GM12878 (cell line): Measurements from ENCODE around the gene TNFRSF14. TPM values are rescaled to one million over a fixed set of nuclear protein-coding genes. Genes with fewer than 3 reads are reported as not detected.

Experiments
- ATAC-seq: fragments of 200-7000 bp; cut with Tn5 transposase; 3 replicates; pipeline ENCODE4 v1.9.1; 2020; ENCODE audit warnings: mild to moderate bottlenecking, moderate library complexity
- BruUV-seq: library from RNA; stranded (reverse); fragments of 400-500 nt; replicated peaks from 2 replicates; lab custom pipeline; 2021; lab: Mats Ljungman, UMichigan
- CTCF ChIA-PET: fragments of 300-600 bp; sonication (Branson Sonifier 250); formaldehyde crosslinking; extraction: SDS; loops from one replicate; lab custom pipeline; 2021; ENCODE audit warnings: inconsistent platforms; lab: Yijun Ruan, JAX
- POLR2A ChIA-PET: fragments of 350-600 bp; formaldehyde crosslinking; extraction: SDS; loops from one replicate; lab custom pipeline; 2021; ENCODE audit warnings: inconsistent platforms; lab: Charles Lee
- RAD21 ChIA-PET: fragments of 300-600 bp; sonication (Branson Sonifier 250); formaldehyde crosslinking; loops from one replicate; lab custom pipeline; 2023; ENCODE audit warnings: antibody characterized with exemption; ENCODE audit not compliant: unreplicated experiment; lab: Charles Lee
- SMC1A ChIA-PET: fragments of 300-600 bp; sonication (Branson Sonifier 250); formaldehyde crosslinking; loops from one replicate; lab custom pipeline; 2023; ENCODE audit not compliant: unreplicated experiment, uncharacterized antibody; lab: Charles Lee
- DNase-seq: peaks from one replicate; pipeline ENCODE4 v3.0.0-alpha.2; 2011; ENCODE audit warnings: low read depth, low spot score
- FAIRE-seq: peaks from 3 replicates; lab custom pipeline; 2011; peaks lifted over from hg19 to GRCh38; lab: Jason Lieb, UNC
- H2AFZ ChIP-seq: 2 replicates; pipeline ENCODE4 v1.6.0; 2011; ENCODE audit warnings: low read depth, low read length, control low read depth; ENCODE audit not compliant: control insufficient read depth
- H3K27ac ChIP-seq: 2 replicates; pipeline ENCODE4 v1.5.1; 2011; ENCODE audit warnings: control low read depth; ENCODE audit not compliant: control insufficient read depth, insufficient read depth
- H3K27me3 ChIP-seq, 2 experiments: replicated peaks in 1 of 2; 2 replicates each; pipeline versions ENCODE4 v1.6.0 to v1.6.1; 2011; ENCODE audit warnings: low read length in 1 of 2; ENCODE audit not compliant: control insufficient read depth in 2 of 2, insufficient read depth in 2 of 2
- H3K36me3 ChIP-seq, 2 experiments: 2 replicates each; pipeline ENCODE4 v1.5.1; 2011; ENCODE audit warnings: low read length in 1 of 2; ENCODE audit not compliant: control insufficient read depth in 2 of 2, insufficient read depth in 2 of 2
- H3K4me1 ChIP-seq: 2 replicates; pipeline ENCODE4 v1.6.1; 2011; ENCODE audit warnings: mild to moderate bottlenecking, low read length, moderate library complexity, mixed read lengths; ENCODE audit not compliant: control insufficient read depth, insufficient read depth
- H3K4me2 ChIP-seq: 2 replicates; pipeline ENCODE4 v1.6.0; 2011; ENCODE audit warnings: control low read depth; ENCODE audit not compliant: control insufficient read depth, insufficient read depth
- H3K4me3 ChIP-seq: fragments of 200-600 bp; sonication (generic); 2 replicates; pipeline ENCODE4 v1.5.1; 2016
- H3K79me2 ChIP-seq: 2 replicates; pipeline ENCODE4 v1.6.0; 2011; ENCODE audit warnings: low read length; ENCODE audit not compliant: control insufficient read depth, insufficient read depth
- H3K9ac ChIP-seq: 2 replicates; pipeline ENCODE4 v1.8.0; 2011; ENCODE audit warnings: low read length, control low read depth, mixed read lengths; ENCODE audit not compliant: control insufficient read depth, insufficient read depth
- H3K9me3 ChIP-seq: replicated peaks from 3 replicates; pipeline ENCODE4 v1.5.1; 2011; ENCODE audit warnings: mild to moderate bottlenecking, low read length; ENCODE audit not compliant: control insufficient read depth, insufficient read depth
- H4K20me1 ChIP-seq: 2 replicates; pipeline ENCODE4 v1.6.0; 2011; ENCODE audit not compliant: control insufficient read depth, insufficient read depth
- ATF7 ChIP-seq: fragments of 450-650 bp; IDR thresholded peaks from 2 replicates; pipeline ENCODE4 v1.6.1; 2016; ENCODE audit warnings: low read depth, mild to moderate bottlenecking
- BCLAF1 ChIP-seq: fragments of 450-650 bp; IDR thresholded peaks from 2 replicates; pipeline ENCODE4 v1.6.1; 2017; ENCODE audit warnings: antibody characterized with exemption, mild to moderate bottlenecking, moderate library complexity
- BMI1 ChIP-seq: fragments of 450-650 bp; IDR thresholded peaks from 2 replicates; pipeline ENCODE4 v1.6.1; 2016; ENCODE audit warnings: mild to moderate bottlenecking, moderate library complexity, borderline replicate concordance
- CHD1 ChIP-seq: IDR thresholded peaks from 2 replicates; pipeline ENCODE4 v1.6.1; 2012; ENCODE audit warnings: low read depth, low read length, improper control_type of control experiment
- CHD4 ChIP-seq: fragments of 200-600 bp; sonication (generic); IDR thresholded peaks from 2 replicates; pipeline ENCODE4 v1.6.1; 2016; ENCODE audit warnings: mild to moderate bottlenecking
- EED ChIP-seq: sonication (generic); IDR thresholded peaks from 2 replicates; pipeline ENCODE4 v1.6.1; 2016; ENCODE audit warnings: antibody characterized with exemption, low read depth
- EGR1 ChIP-seq, 2 experiments: IDR thresholded peaks; 1 replicate in 1 of 2; 2 replicates in 1 of 2; pipeline ENCODE4 v1.6.1; 2011 to 2012; ENCODE audit warnings: low read depth in 2 of 2, low read length in 2 of 2, borderline replicate concordance in 1 of 2, mild to moderate bottlenecking in 1 of 2, moderate library complexity in 1 of 2
- KLF5 ChIP-seq: fragments of 450-650 bp; IDR thresholded peaks from 2 replicates; pipeline ENCODE4 v1.6.1; 2014; ENCODE audit warnings: mild to moderate bottlenecking; ENCODE audit not compliant: partially characterized antibody
- MAX ChIP-seq: IDR thresholded peaks from 2 replicates; pipeline ENCODE4 v1.6.1; 2012; ENCODE audit warnings: low read depth, low read length, improper control_type of control experiment
- MEF2A ChIP-seq: IDR thresholded peaks from 2 replicates; pipeline ENCODE4 v1.6.1; 2011; ENCODE audit warnings: low read depth, mild to moderate bottlenecking, low read length, moderate library complexity; ENCODE audit not compliant: insufficient read depth
- NR2C1 ChIP-seq: fragments of 450-650 bp; IDR thresholded peaks from 2 replicates; pipeline ENCODE4 v1.6.1; 2017; ENCODE audit warnings: antibody characterized with exemption, mild to moderate bottlenecking, moderate library complexity
- RAD51 ChIP-seq: fragments of 450-650 bp; IDR thresholded peaks from 2 replicates; pipeline ENCODE4 v1.6.1; 2016; ENCODE audit warnings: moderate library complexity, mild to moderate bottlenecking, inconsistent platforms
- YBX1 ChIP-seq: fragments of 450-650 bp; IDR thresholded peaks from 2 replicates; pipeline ENCODE4 v1.6.1; 2016; ENCODE audit warnings: antibody characterized with exemption
- WGBS: methylation state at CpG from one replicate; pipeline ENCODE4 v1.1.6; 2016; ENCODE audit warnings: low lambda C conversion rate; ENCODE audit not compliant: insufficient replicate concordance, insufficient coverage; ENCODE audit errors: missing lambda C conversion rate; 5-methylcytosine and 5-hydroxymethylcytosine counted together
- in situ Hi-C: fragments of 300-500 bp; cut with MboI; formaldehyde crosslinking; loops from 9 replicates; pipeline ENCODE4 v1.14.3; 2018; ENCODE audit warnings: mixed read lengths
- intact Hi-C: fragments of 100-400 bp; cut with micrococcal nuclease; formaldehyde crosslinking; loops from one replicate; pipeline ENCODE4 v1.14.2; 2022; ENCODE audit not compliant: unreplicated experiment
- polyA plus RNA-seq, 11 experiments: library from polyadenylated mRNA; depleted of rRNA in 4 of 11; unstranded in 6 of 11; stranded (reverse) in 5 of 11; fragments of >200 nt; fragmentation: Nextera tagmentation in 4 of 11; fragmentation: Illumina TruSeq in 1 of 11; extraction: Ambion mirVana in 4 of 11; extraction: Trizol in 1 of 11; gene quantifications; 1 replicate in 1 of 11; 2 replicates in 10 of 11; pipeline versions ENCODE4 v1.2.1 to v1.2.3, GENCODE V29; 2011 to 2016; ENCODE audit warnings: inconsistent platforms in 2 of 11, missing spikeins in 2 of 11, low read depth in 1 of 11
- total RNA-seq, 4 experiments: library from RNA; depleted of rRNA in 3 of 4; stranded (reverse); fragments of >200 nt in 3 of 4; fragmentation: Illumina TruSeq in 1 of 4; extraction: Trizol in 1 of 4; gene quantifications; 2 replicates each; pipeline versions ENCODE4 v1.2.1 to v1.2.3, GENCODE V29; 2013 to 2021

TNFRSF14 gene
- total and polyA plus RNA-seq, 10 of the 15 experiments (the other 5 are each of a cell fraction or from before 2014, with no cell fraction given) = 0.43 to 114 (median 41.5) TPM

- Histone ChIP-seq H3K79me2 (no peaks in the 10 kb centered on the region), H3K4me2 (no peak overlapping the region), H3K9ac (no peak overlapping the region), H4K20me1 (no peaks in the 10 kb centered on the region; the same call in 1 of the 2 replicates), H3K36me3 (peaks cover 2 to 27% of the 10 kb centered on the region in 2 experiments), H3K4me3 (no peak overlapping the region), H3K9me3 (no peaks in the 10 kb centered on the region), H3K27me3 (no peaks in the 10 kb centered on the region), H3K27ac (no peak overlapping the region), H2AFZ (no peak overlapping the region), H3K4me1 (no peaks in the 10 kb centered on the region)
- WGBS = 87% methylated on average over 23 of the region's 24 CpGs
- BruUV-seq = no TSS peak
- intact Hi-C loops (no loop called here), in situ Hi-C loops (no loop called here)
- FAIRE-seq (no peak), DNase-seq (no peak), ATAC-seq (no peak)
- ChIA-PET CTCF (no interaction called here), RAD21 (no interaction called here), SMC1A (no interaction called here), POLR2A (no interaction called here)
- TF ChIP-seq CHD1 = no peak
- no peak for TF ChIP-seq KLF5
- no peak for TF ChIP-seq RAD51
- TF ChIP-seq MAX = no peak
- no peak for TF ChIP-seq NR2C1
- no peak for TF ChIP-seq EED
- TF ChIP-seq EGR1 (IDR thresholded peaks at IDR 0.05; ENCODE audit: borderline replicate concordance in 1 of 2, low read depth in 2 of 2, low read length in 2 of 2) = no peak
- no peak for TF ChIP-seq BMI1
- no peak for TF ChIP-seq BCLAF1
- TF ChIP-seq YBX1 = no peak
- TF ChIP-seq CHD4 = no peak
- no peak for TF ChIP-seq ATF7
- TF ChIP-seq MEF2A = no peak
These were observed 48.0 kb upstream of the TNFRSF14 start for GRCh38 chr1:2508180-2508579.
